Ovary (tissue), 9 donors: Measurements from ENCODE around the gene TGM5. TPM values are rescaled to one million over a fixed set of nuclear protein-coding genes. Genes with fewer than 3 reads are reported as not detected.
A peak's percentile ranks its signal among the peaks of the same experiment; 100 is the strongest.
"Not testable (repeated sequence)": the region's sequence is repeated elsewhere in the genome, so short reads cannot be mapped to it uniquely, and the experiment has no call there.

ENCODE experiments used
- DNase-seq, 5 donors: peaks; one replicate each; pipeline ENCODE4 v3.0.0-alpha.2; 2019 to 2020
- H3K27ac ChIP-seq, 2 donors: fragments of 200-600 bp; one replicate each; pipeline versions ENCODE4 v1.5.1 to v1.8.0; 2019 to 2022
- H3K27me3 ChIP-seq: fragments of 200-600 bp; one replicate; pipeline ENCODE4 v1.8.0; 2022
- H3K36me3 ChIP-seq: fragments of 200-600 bp; sonication (generic); one replicate; pipeline ENCODE4 v1.5.1; 2019
- H3K4me1 ChIP-seq: one replicate; pipeline ENCODE4 v1.8.1; 2013; ENCODE audit warnings: mild to moderate bottlenecking, moderate library complexity; ENCODE audit not compliant: insufficient read depth
- H3K4me3 ChIP-seq: fragments of 200-600 bp; sonication (generic); one replicate; pipeline ENCODE4 v1.5.1; 2017
- H3K9me3 ChIP-seq, 2 donors: fragments of 200-600 bp in 1 of 2; sonication (generic) in 1 of 2; one replicate each; pipeline versions ENCODE4 v1.5.1 to v1.8.1; 2013 to 2019; ENCODE audit warnings: mild to moderate bottlenecking in 1 of 2, moderate library complexity in 1 of 2
- CTCF ChIP-seq, 3 donors: fragments of 450-650 bp in 2 of 3; fragments of 200-600 bp in 1 of 3; IDR thresholded peaks; one replicate each; pipeline versions ENCODE4 v1.5.1 to v1.8.0; 2016 to 2022; ENCODE audit warnings: antibody characterized with exemption in 3 of 3, mild to moderate bottlenecking in 1 of 3
- EP300 ChIP-seq: sonication (generic); formaldehyde crosslinking; IDR thresholded peaks from one replicate; pipeline ENCODE4 v1.6.1; 2017; ENCODE audit warnings: antibody characterized with exemption
- POLR2A ChIP-seq: fragments of 450-650 bp; IDR thresholded peaks from one replicate; pipeline ENCODE4 v1.6.1; 2017; ENCODE audit warnings: antibody characterized with exemption, mild to moderate bottlenecking, moderate library complexity
- WGBS, 3 donors: extraction: QIAGEN DNeasy Blood & Tissue Kit in 1 of 3; methylation state at CpG; one replicate each; pipeline versions ENCODE4 v1.1.5 to v1.1.7; 2013 to 2017; 5-methylcytosine and 5-hydroxymethylcytosine counted together
- intact Hi-C, 4 donors: fragments of 100-400 bp; cut with DNase I; formaldehyde crosslinking; loops; one replicate each; pipeline versions ENCODE4 v1.11.0 to v1.15.1; 2022 to 2023
- polyA plus RNA-seq, 2 donors: library from polyadenylated mRNA; stranded (reverse); fragments of 200-250 nt in 1 of 2; fragments of 350-450 nt in 1 of 2; fragmentation: Illumina TruSeq in 1 of 2; extraction: RNeasy Lipid Tissue Mini Kit (QIAGEN cat#74804) in 1 of 2; gene quantifications; one replicate each; pipeline ENCODE4 v1.2.3, GENCODE V29; 2013 to 2014
- total RNA-seq, 7 donors: library from RNA; depleted of rRNA in 2 of 7; stranded (reverse); fragments of >200 nt in 2 of 7; fragmentation: NEBNext Ultra II Directional in 3 of 7; extraction: Animal tissue kit (Norgen Biotek cat#: 25700) in 3 of 7; gene quantifications; one replicate each; pipeline versions ENCODE4 v1.1.0 to v1.2.4, GENCODE V29; 2016 to 2023
- donor health status: DM: no; HTN: no; CAD: no; lungs with moderate emphysema.
- donor health status: DM: no; HTN: no; CAD: no.
- donor health status: Bipolar disorder and iron deficiency.
- donor health status: DM: yes; HTN: yes; CAD: no.
- donor health status: DM: no; HTN: no; CAD: no.
- donor health status: DM: yes; HTN: yes; CAD: no.

Gene TGM5
- total and polyA plus RNA-seq, 9 donors, result not detected

GRCh38 chr15:43206054-43206453, 60.7 kb downstream of the TGM5 start:
- DNase-seq, result no peak
- no peaks in the 10 kb centered on the region for H3K27me3 ChIP-seq
- no peaks in the 10 kb centered on the region for H3K4me1 ChIP-seq
- no peaks in the 10 kb centered on the region for H3K9me3 ChIP-seq
- no peak overlapping the region for H3K27ac ChIP-seq
- TF ChIP-seq CTCF (IDR thresholded peaks at IDR 0.05), result no peak
- TF ChIP-seq POLR2A, result no peak
- intact Hi-C loops, result no loop called here
- H3K36me3 ChIP-seq, result no peaks in the 10 kb centered on the region
- no peak overlapping the region for H3K4me3 ChIP-seq
- WGBS, 3 donors, result 77 to 83% (median 79%) methylated on average over 5 of the region's 5 CpGs

GRCh38 chr15:43204016-43204901, 62.5 kb downstream of the TGM5 start:
- Histone ChIP-seq H3K4me1 (no peaks in the 10 kb centered on the region), H3K27me3 (no peaks in the 10 kb centered on the region), H3K36me3 (no peaks in the 10 kb centered on the region), H3K9me3 (no peaks in the 10 kb centered on the region), H3K4me3 (no peak overlapping the region), H3K27ac (no peak overlapping the region)
- TF ChIP-seq EP300 (no peak), POLR2A (no peak), CTCF (IDR thresholded peaks at IDR 0.05) (no peak)
- peak in 1 of 5 donors; percentile 48 for DNase-seq
- WGBS, 3 donors, result 27 to 35% (median 32%) methylated on average over 8 of the region's 8 CpGs
- intact Hi-C loops, result no loop called here

- no peaks in the 10 kb centered on the region for H3K9me3 ChIP-seq
- no peak overlapping the region for H3K27ac ChIP-seq
- H3K27me3 ChIP-seq, result no peaks in the 10 kb centered on the region
- DNase-seq, result no peak
- TF ChIP-seq CTCF (IDR thresholded peaks at IDR 0.05), result no peak
- TF ChIP-seq EP300, result no peak
- no peak for TF ChIP-seq POLR2A
- intact Hi-C loops, result no loop called here
- H3K4me1 ChIP-seq, result no peaks in the 10 kb centered on the region
- no peak overlapping the region for H3K4me3 ChIP-seq
- WGBS, 3 donors, result 80 to 91% (median 89%) methylated on average over 3 of the region's 3 CpGs
- no peaks in the 10 kb centered on the region for H3K36me3 ChIP-seq
Measured at GRCh38 chr15:43199945-43200488, 66.7 kb downstream of the TGM5 start.

- WGBS, 3 donors, result 91 to 98% (median 95%) methylated on average over 3 of the region's 3 CpGs
Measured at GRCh38 chr15:43198992-43199391, 67.7 kb downstream of the TGM5 start.

GRCh38 chr15:43198556-43198955, 68.2 kb downstream of the TGM5 start:
- H3K9me3 ChIP-seq, H3K27ac ChIP-seq, H3K4me1 ChIP-seq, H3K4me3 ChIP-seq, intact Hi-C loops, DNase-seq, H3K27me3 ChIP-seq, H3K36me3 ChIP-seq: not testable (repeated sequence)
- WGBS, 3 donors, result 94 to 97% (median 96%) methylated on average over 4 of the region's 4 CpGs

More at GRCh38 chr15:43198992-43199391, 67.7 kb downstream of the TGM5 start:
- intact Hi-C loops, result no loop called here
- Histone ChIP-seq H3K27ac (no peak overlapping the region), H3K36me3 (no peaks in the 10 kb centered on the region), H3K4me1 (no peaks in the 10 kb centered on the region), H3K27me3 (no peaks in the 10 kb centered on the region), H3K9me3 (no peaks in the 10 kb centered on the region), H3K4me3 (no peak overlapping the region)
- DNase-seq, result no peak
- TF ChIP-seq CTCF (IDR thresholded peaks at IDR 0.05) (no peak), POLR2A (no peak), EP300 (no peak)

- H3K36me3 ChIP-seq, H3K27ac ChIP-seq, DNase-seq, H3K27me3 ChIP-seq, intact Hi-C loops, H3K9me3 ChIP-seq, H3K4me1 ChIP-seq, H3K4me3 ChIP-seq: not testable (repeated sequence)
- 89 to 95% (median 90%) methylated on average over 3 of the region's 3 CpGs for WGBS, 3 donors
Measured at GRCh38 chr15:43197773-43198172, 69.0 kb downstream of the TGM5 start.
